Prostate gland (tissue), 2 donors: ENCODE results near the gene COLEC11.

ENCODE experiments used
- POLR2AphosphoS5 ChIP-seq: sonication (generic); formaldehyde crosslinking; IDR thresholded peaks from one replicate; pipeline ENCODE4 v1.6.1; 2017; ENCODE audit warnings: antibody characterized with exemption
- TF ChIP-seq, protein P1 (sequence below), 4 experiments: fragments of 200-600 bp in 2 of 4; fragments of 450-650 bp in 2 of 4; sonication (generic) in 2 of 4; IDR thresholded peaks; 1 replicate in 3 of 4; 2 replicates in 1 of 4; pipeline ENCODE4 v1.5.1; 2016 to 2019; ENCODE audit warnings: antibody characterized with exemption in 4 of 4, mild to moderate bottlenecking in 2 of 4, moderate library complexity in 2 of 4

DNA sequence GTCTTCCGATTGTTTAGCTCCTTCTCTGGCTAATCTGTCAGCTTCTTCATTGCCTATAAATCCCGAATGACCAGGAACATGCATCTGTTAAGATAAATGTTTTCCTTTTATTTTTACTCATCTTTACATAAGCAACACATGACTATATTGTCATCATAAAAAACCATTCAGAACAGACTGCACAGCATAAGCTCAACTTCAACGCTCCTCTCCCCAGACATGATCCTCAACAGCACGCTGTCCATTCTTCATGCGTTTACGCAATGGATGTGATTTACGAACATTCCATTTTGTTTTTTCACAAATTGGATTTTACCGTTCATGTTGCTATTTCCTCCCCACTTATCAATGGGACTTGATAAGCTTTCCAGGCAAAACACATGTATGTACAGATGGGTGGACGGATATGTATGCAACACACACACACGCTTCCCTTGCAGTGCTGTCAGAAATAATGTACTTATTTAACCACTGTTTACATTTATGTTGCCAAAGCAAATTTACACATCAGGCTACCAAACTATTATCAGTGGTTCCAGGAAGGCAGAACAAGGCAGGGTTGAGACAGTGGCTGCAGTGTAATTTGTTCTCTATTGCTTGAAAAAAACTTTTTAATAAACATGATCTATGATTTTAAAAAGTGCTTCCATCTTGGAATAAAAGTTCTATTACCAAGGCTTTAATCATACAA, 49.0 kb upstream of the COLEC11 start:
- TF ChIP-seq, protein P1, sequence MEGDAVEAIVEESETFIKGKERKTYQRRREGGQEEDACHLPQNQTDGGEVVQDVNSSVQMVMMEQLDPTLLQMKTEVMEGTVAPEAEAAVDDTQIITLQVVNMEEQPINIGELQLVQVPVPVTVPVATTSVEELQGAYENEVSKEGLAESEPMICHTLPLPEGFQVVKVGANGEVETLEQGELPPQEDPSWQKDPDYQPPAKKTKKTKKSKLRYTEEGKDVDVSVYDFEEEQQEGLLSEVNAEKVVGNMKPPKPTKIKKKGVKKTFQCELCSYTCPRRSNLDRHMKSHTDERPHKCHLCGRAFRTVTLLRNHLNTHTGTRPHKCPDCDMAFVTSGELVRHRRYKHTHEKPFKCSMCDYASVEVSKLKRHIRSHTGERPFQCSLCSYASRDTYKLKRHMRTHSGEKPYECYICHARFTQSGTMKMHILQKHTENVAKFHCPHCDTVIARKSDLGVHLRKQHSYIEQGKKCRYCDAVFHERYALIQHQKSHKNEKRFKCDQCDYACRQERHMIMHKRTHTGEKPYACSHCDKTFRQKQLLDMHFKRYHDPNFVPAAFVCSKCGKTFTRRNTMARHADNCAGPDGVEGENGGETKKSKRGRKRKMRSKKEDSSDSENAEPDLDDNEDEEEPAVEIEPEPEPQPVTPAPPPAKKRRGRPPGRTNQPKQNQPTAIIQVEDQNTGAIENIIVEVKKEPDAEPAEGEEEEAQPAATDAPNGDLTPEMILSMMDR (IDR thresholded peaks at IDR 0.05) = no peak
- TF ChIP-seq POLR2AphosphoS5 = peak; percentile 70
